Thoracic aorta (tissue), 2 donors: ENCODE data around the gene KCNQ5. TPM values are rescaled to one million over a fixed set of nuclear protein-coding genes. Genes with fewer than 3 reads are reported as not detected.

Experiments
- ATAC-seq: fragments of 150-250 bp; one replicate; pipeline ENCODE4 v1.8.0; 2017; ENCODE audit warnings: low read depth; ENCODE audit not compliant: insufficient number of reproducible peaks, low FRiP score
- DNase-seq: peaks from one replicate; pipeline ENCODE4 v3.0.0-alpha.2; 2020; ENCODE audit warnings: low spot score
- H3K27ac ChIP-seq, 2 donors: fragments of 200-600 bp; sonication (generic); 1 replicate in 1 of 2; 2 replicates in 1 of 2; pipeline ENCODE4 v1.5.1; 2016; ENCODE audit warnings: mild to moderate bottlenecking in 2 of 2, moderate library complexity in 2 of 2
- H3K27me3 ChIP-seq: fragments of 200-600 bp; sonication (generic); replicated peaks from 2 replicates; pipeline ENCODE4 v1.6.0; 2016; ENCODE audit warnings: mild to moderate bottlenecking; ENCODE audit not compliant: insufficient read depth
- H3K36me3 ChIP-seq: fragments of 200-600 bp; sonication (generic); one replicate; pipeline ENCODE4 v1.5.1; 2016
- H3K4me1 ChIP-seq, 2 donors: fragments of 200-600 bp; sonication (generic); 1 replicate in 1 of 2; 2 replicates in 1 of 2; pipeline versions ENCODE4 v1.5.1 to v1.6.0; 2016; ENCODE audit warnings: low read depth in 2 of 2, mild to moderate bottlenecking in 1 of 2; ENCODE audit not compliant: control insufficient read depth in 1 of 2
- H3K4me3 ChIP-seq: fragments of 200-600 bp; sonication (generic); 2 replicates; pipeline ENCODE4 v1.5.1; 2016; ENCODE audit warnings: mild to moderate bottlenecking
- H3K9me3 ChIP-seq: fragments of 200-600 bp; sonication (generic); 2 replicates; pipeline ENCODE4 v1.5.1; 2016
- CTCF ChIP-seq: fragments of 200-600 bp; sonication (generic); IDR thresholded peaks from one replicate; pipeline ENCODE4 v1.5.1; 2019; ENCODE audit warnings: antibody characterized with exemption
- total RNA-seq, 2 donors: library from RNA; depleted of rRNA; stranded (reverse); fragments of >200 nt; gene quantifications; one replicate each; pipeline versions ENCODE4 v1.1.0 to v1.2.3, GENCODE V29; 2016

Gene KCNQ5
- total RNA-seq, 2 donors from 2014 or later = 7.3 to 8.5 TPM

- H3K9me3 ChIP-seq = no peaks in the 10 kb centered on the region
- ATAC-seq (peak; percentile 5), DNase-seq (no peak)
- H3K27ac ChIP-seq = peak overlapping the region; percentile 78 to 79
- TF ChIP-seq CTCF = no peak
- no peaks in the 10 kb centered on the region for H3K27me3 ChIP-seq
- H3K4me1 ChIP-seq = peaks cover 15 to 24% of the 10 kb centered on the region in 2 donors
- H3K36me3 ChIP-seq = no peaks in the 10 kb centered on the region
- peak overlapping the region; percentile 87 for H3K4me3 ChIP-seq
These were observed 983 bp upstream of the KCNQ5 start for GRCh38 chr6:72620871-72621290.

- Histone ChIP-seq H3K4me3 (peak overlapping the region; percentile 87), H3K36me3 (no peaks in the 10 kb centered on the region), H3K27ac (peak overlapping the region; percentile 78 to 79), H3K4me1 (peaks cover 15 to 24% of the 10 kb centered on the region in 2 donors), H3K27me3 (no peaks in the 10 kb centered on the region), H3K9me3 (no peaks in the 10 kb centered on the region)
- peak; percentile 61 for TF ChIP-seq CTCF
- DNase-seq (no peak), ATAC-seq (peak; percentile 46)
These were observed 453 bp downstream of the KCNQ5 start for GRCh38 chr6:72622094-72622940.

- no peak for ATAC-seq
These were observed 1.9 kb downstream of the KCNQ5 start for GRCh38 chr6:72623808-72624207.

GRCh38 chr6:72624557-72625160, 2.8 kb downstream of the KCNQ5 start:
- ATAC-seq = no peak
- H3K27ac ChIP-seq = no peak overlapping the region
- H3K9me3 ChIP-seq = no peaks in the 10 kb centered on the region
- H3K4me1 ChIP-seq = peaks cover 14 to 22% of the 10 kb centered on the region in 2 donors
- H3K36me3 ChIP-seq = no peaks in the 10 kb centered on the region
- DNase-seq = no peak
- peak; percentile 52 for TF ChIP-seq CTCF
- H3K27me3 ChIP-seq = no peaks in the 10 kb centered on the region
- H3K4me3 ChIP-seq = no peak overlapping the region

More at GRCh38 chr6:72623808-72624207, 1.9 kb downstream of the KCNQ5 start:
- Histone ChIP-seq H3K9me3 (no peaks in the 10 kb centered on the region), H3K36me3 (no peaks in the 10 kb centered on the region), H3K27me3 (no peaks in the 10 kb centered on the region), H3K4me1 (peaks cover 15 to 24% of the 10 kb centered on the region in 2 donors), H3K27ac (no peak overlapping the region), H3K4me3 (peak overlapping the region; percentile 87)
- DNase-seq = no peak
- TF ChIP-seq CTCF = no peak

GRCh38 chr6:72626126-72626525, 4.3 kb downstream of the KCNQ5 start:
- DNase-seq (no peak), ATAC-seq (no peak)
- H3K9me3 ChIP-seq = no peaks in the 10 kb centered on the region
- no peak overlapping the region for H3K4me3 ChIP-seq
- no peaks in the 10 kb centered on the region for H3K27me3 ChIP-seq
- H3K4me1 ChIP-seq = peaks cover 6 to 14% of the 10 kb centered on the region in 2 donors
- no peak overlapping the region for H3K27ac ChIP-seq
- no peaks in the 10 kb centered on the region for H3K36me3 ChIP-seq
- no peak for TF ChIP-seq CTCF
